ENCODE data around the gene CMSS1.

CMSS1 gene

GRCh38 chr3:100144255-100144866 is 326.7 kb downstream of the CMSS1 start:
- DNase-seq (ENCODE audit: extremely low spot score) = peak; percentile 48
- ChIA-PET CTCF (interaction anchor here (0.7 to 1.9 kb wide), 4 partner anchors 10 to 99 kb away, joined by 3 to 5 read pairs (median 3); no protein-coding TSS in a partner anchor), POLR2A (no interaction called here)
- no peak for TF ChIP-seq CTCF (IDR thresholded peaks at IDR 0.05; ENCODE audit: control extremely low read depth, extremely low read depth, low read depth, missing control alignments)

- TF ChIP-seq CTCF (IDR thresholded peaks at IDR 0.05; ENCODE audit: control extremely low read depth, extremely low read depth, low read depth, missing control alignments) = no peak
- POLR2A ChIA-PET = no interaction called here
- CTCF ChIA-PET = interaction anchor here (0.7 kb wide), 1 partner anchor 8 kb away, joined by 3 read pairs; no protein-coding TSS in a partner anchor
- DNase-seq (ENCODE audit: extremely low spot score) = no peak
Measured at GRCh38 chr3:100149130-100149529, 331.5 kb downstream of the CMSS1 start.

GRCh38 chr3:100149713-100150415 is 332.2 kb downstream of the CMSS1 start:
- no peak for DNase-seq (ENCODE audit: extremely low spot score)
- POLR2A ChIA-PET = no interaction called here
- TF ChIP-seq CTCF (IDR thresholded peaks at IDR 0.05; ENCODE audit: control extremely low read depth, extremely low read depth, low read depth, missing control alignments) = no peak
- CTCF ChIA-PET = interaction anchor here (0.7 to 2.1 kb wide), 2 partner anchors 9 to 12 kb away, joined by 3 to 4 read pairs; no protein-coding TSS in a partner anchor

DNA sequence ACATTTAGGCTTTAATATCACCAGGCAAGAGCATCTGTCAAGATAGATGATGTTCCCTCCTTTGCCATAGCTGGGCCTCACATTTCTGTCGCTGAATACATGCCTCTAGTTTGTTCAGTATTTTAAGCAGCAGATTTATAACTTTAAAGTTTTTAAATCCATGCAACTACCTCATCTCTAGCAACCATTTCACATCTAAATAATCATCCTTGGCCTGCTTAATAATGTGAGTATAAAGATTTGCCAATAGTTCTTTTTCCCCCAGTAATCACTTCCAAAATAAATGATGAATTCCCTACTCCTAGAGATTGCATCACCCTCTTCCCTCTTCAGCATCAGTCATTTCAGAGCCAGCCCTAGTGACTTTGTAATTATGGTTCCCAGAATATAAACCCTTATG is 332.8 kb downstream of the CMSS1 start:
- ChIA-PET POLR2A (no interaction called here), CTCF (interaction anchor here (2.1 kb wide), 1 partner anchor 11 kb away, joined by 4 read pairs; no protein-coding TSS in a partner anchor)
- no peak for TF ChIP-seq CTCF (IDR thresholded peaks at IDR 0.05; ENCODE audit: control extremely low read depth, extremely low read depth, low read depth, missing control alignments)
- DNase-seq (ENCODE audit: extremely low spot score) = no peak

DNA sequence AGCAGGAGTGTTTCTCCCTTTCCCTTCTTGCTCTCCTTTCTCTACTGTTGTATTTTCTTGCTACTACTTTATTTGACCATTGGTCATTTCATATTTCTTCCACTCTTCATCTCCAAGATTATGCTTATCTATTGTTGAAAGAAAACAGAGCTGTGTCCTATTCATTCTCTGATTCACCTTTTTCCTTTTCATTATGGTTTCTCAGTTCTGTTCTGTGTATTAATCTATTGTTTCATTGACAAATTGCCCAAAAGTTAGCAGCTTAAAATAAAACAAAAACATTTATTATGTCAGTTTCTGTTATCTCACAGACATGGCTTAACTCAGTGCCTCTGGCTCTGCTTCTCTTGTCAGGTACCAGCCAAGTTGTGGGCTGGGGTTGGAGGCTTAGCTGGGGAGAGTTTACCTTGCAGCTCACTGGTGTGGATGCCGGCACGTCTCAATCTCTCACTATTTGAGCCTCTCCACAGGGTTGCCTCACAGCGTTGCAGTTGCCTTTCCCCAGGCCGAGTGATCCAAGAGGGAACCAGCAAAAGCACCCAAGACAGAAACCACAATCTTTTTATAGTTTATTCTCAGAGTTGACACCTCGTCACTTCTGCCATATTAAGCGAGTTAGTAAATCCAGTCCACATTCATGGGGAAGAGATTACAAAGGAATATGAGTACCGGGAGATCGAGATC is 333.5 kb downstream of the CMSS1 start:
- POLR2A ChIA-PET = no interaction called here

More for the DNA sequence above, 333.5 kb downstream of the CMSS1 start:
- no peak for DNase-seq (ENCODE audit: extremely low spot score)
- no peak for TF ChIP-seq CTCF (IDR thresholded peaks at IDR 0.05; ENCODE audit: control extremely low read depth, extremely low read depth, low read depth, missing control alignments)
- CTCF ChIA-PET = interaction anchor here (0.8 to 2.1 kb wide), 7 partner anchors 9 to 82 kb away, joined by 3 to 4 read pairs (median 4); no protein-coding TSS in a partner anchor
